SU-DHL-6 (cell line): ENCODE data around the gene TOR1A.

ENCODE experiments used
- H2AFZ ChIP-seq: fragments of 200-600 bp; sonication (generic); 2 replicates; pipeline ENCODE4 v1.6.1; 2014; ENCODE audit warnings: low read depth, mild to moderate bottlenecking, moderate library complexity, mixed read lengths, antibody characterized with exemption, low read length; ENCODE audit not compliant: severe bottlenecking
- H3F3A ChIP-seq: fragments of 200-600 bp; shearing (Covaris generic); 2 replicates; pipeline ENCODE4 v1.6.0; 2016; ENCODE audit warnings: antibody characterized with exemption, mild to moderate bottlenecking; ENCODE audit not compliant: insufficient read depth
- H3K27ac ChIP-seq: fragments of 200-600 bp; sonication (generic); 2 replicates; pipeline ENCODE4 v1.5.1; 2016; ENCODE audit warnings: low read depth, mild to moderate bottlenecking, low read length, moderate library complexity, mixed read lengths
- H3K27me3 ChIP-seq: fragments of 200-600 bp; sonication (generic), shearing (Covaris generic); 2 replicates; pipeline ENCODE4 v1.6.0; 2014; ENCODE audit warnings: mild to moderate bottlenecking, low read length
- H3K36me3 ChIP-seq: fragments of 200-600 bp; sonication (generic); 2 replicates; pipeline ENCODE4 v1.6.1; 2014; ENCODE audit warnings: mild to moderate bottlenecking, low read length, mixed read lengths
- H3K4me2 ChIP-seq: fragments of 300-600, 200-600 bp; shearing (Covaris generic), sonication (generic); 2 replicates; pipeline ENCODE4 v1.6.0; 2014; ENCODE audit warnings: low read length, low read depth, mild to moderate bottlenecking; ENCODE audit not compliant: poor library complexity, severe bottlenecking
- H3K4me3 ChIP-seq: fragments of 200-600 bp; sonication (generic); 2 replicates; pipeline ENCODE4 v1.5.1; 2014; ENCODE audit warnings: antibody characterized with exemption, low read length, mild to moderate bottlenecking, mixed read lengths; ENCODE audit not compliant: insufficient read depth, poor library complexity, severe bottlenecking
- H3K79me2 ChIP-seq: fragments of 200-600 bp; sonication (generic); 2 replicates; pipeline ENCODE4 v1.6.1; 2014; ENCODE audit warnings: mild to moderate bottlenecking, low read length, moderate library complexity; ENCODE audit not compliant: insufficient read depth
- H3K9ac ChIP-seq: fragments of 200-600 bp; sonication (generic); 2 replicates; pipeline ENCODE4 v1.7.0; 2014; ENCODE audit warnings: mild to moderate bottlenecking, low read length
- H3K9me2 ChIP-seq: fragments of 200-600 bp; sonication (generic); replicated peaks from 2 replicates; pipeline ENCODE4 v1.6.1; 2014; ENCODE audit warnings: low read length; ENCODE audit not compliant: insufficient read depth
- H3K9me3 ChIP-seq: fragments of 200-600 bp; sonication (generic); 2 replicates; pipeline ENCODE4 v1.6.1; 2014; ENCODE audit warnings: low read length, mixed read lengths; ENCODE audit not compliant: insufficient read depth
- H4K20me1 ChIP-seq: fragments of 200-600 bp; sonication (generic); 2 replicates; pipeline ENCODE4 v1.6.1; 2014; ENCODE audit warnings: low read depth, mild to moderate bottlenecking, antibody characterized with exemption, low read length, moderate library complexity, mixed read lengths
- CTCF ChIP-seq: fragments of 200-600 bp; sonication (generic); IDR thresholded peaks from one replicate; pipeline ENCODE4 v1.5.1; 2017; ENCODE audit warnings: antibody characterized with exemption, mild to moderate bottlenecking, low read length, moderate library complexity; ENCODE audit not compliant: insufficient read depth, poor library complexity, severe bottlenecking
- EZH2phosphoT487 ChIP-seq: fragments of 200-600 bp; sonication (generic), shearing (Covaris generic); conservative IDR thresholded peaks from 2 replicates; pipeline ENCODE4 v1.6.1; 2018; ENCODE audit warnings: mild to moderate bottlenecking, antibody characterized with exemption, low read length, moderate library complexity, mixed read lengths

The TOR1A gene

DNA sequence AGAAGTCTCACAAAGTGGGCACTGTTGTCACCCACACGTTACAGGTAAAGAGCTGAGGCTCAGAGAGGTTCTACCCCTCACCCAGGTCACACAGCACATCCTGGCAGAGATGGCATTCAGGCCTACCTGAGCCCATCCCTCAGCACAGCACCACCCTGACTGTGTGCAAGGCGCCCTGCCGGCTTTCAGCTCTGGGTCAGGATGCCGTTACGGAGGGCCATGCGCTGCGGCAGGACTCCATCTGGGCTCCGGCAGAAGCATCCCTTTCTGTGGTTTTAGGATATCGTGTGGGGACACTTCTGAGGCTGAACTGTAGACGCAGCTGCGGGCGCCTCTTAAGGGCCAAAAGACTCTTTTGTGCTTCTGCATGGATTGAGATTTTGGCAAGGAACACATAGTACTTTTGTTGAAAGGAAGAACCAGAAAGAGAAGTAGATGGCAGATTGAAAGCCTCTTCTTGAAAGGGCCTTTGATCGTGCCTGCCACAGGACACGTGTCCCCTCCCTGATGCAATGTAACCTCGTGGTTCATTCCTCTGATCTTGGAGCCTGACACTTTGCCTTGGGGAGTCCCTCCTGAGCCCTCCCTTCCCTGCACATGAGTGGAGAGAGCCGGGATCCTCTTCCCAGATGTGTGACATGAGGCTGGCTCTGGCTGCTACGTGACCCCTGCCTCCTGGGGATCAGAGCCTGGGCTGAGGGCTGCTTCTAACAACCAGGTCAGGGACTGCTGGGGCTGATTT lies 42.6 kb upstream of the TOR1A start:
- Histone ChIP-seq H3K4me2 (no peak overlapping the region), H3K9me2 (no peaks in the 10 kb centered on the region), H3F3A (no peaks in the 10 kb centered on the region), H3K9ac (no peak overlapping the region), H3K27me3 (no peaks in the 10 kb centered on the region), H3K9me3 (no peaks in the 10 kb centered on the region), H3K79me2 (no peaks in the 10 kb centered on the region), H3K36me3 (no peaks in the 10 kb centered on the region), H2AFZ (no peak overlapping the region), H4K20me1 (no peaks in the 10 kb centered on the region), H3K27ac (no peak overlapping the region), H3K4me3 (no peak overlapping the region)
- no peak for TF ChIP-seq CTCF
- TF ChIP-seq EZH2phosphoT487 = no peak

DNA sequence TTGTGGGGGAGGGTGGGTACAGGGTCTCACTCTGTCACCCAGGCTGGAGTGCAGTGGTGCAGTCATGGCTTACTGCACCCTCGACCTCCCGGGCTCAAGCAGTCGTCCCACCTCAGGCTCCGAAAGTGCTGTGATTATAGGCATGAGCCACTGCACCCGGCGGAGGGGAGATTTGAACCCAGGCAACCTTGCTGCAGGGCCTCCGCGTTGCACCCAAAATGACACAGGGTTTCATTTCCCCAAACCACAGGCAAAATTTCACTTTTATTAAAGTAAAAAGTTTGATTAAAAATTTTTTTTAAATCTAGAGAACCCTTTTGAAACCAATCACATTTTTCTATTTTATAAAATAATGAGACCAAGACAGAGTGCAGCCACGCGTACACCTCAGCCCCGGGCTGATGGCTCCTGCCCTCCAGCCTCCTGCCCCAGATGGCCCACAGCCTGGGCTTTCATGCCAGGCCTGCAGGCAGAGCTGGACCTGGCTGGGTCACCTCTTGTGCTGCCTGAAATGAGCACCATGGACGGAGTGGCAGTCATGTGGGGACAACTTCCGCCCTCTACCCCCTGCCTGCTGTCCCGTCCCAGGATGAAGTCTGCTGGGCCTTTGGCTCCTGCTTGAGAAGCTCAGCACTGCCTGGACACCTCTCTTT lies 41.9 kb upstream of the TOR1A start:
- H3K4me3 ChIP-seq = no peak overlapping the region

GRCh38 chr9:129864991-129865647 lies 41.2 kb upstream of the TOR1A start:
- H3K9ac ChIP-seq = no peak overlapping the region
- no peaks in the 10 kb centered on the region for H3K9me2 ChIP-seq
- H3K79me2 ChIP-seq = no peaks in the 10 kb centered on the region
- H3K4me2 ChIP-seq = no peak overlapping the region
- H4K20me1 ChIP-seq = no peaks in the 10 kb centered on the region
- no peak overlapping the region for H3K27ac ChIP-seq
- no peaks in the 10 kb centered on the region for H3K36me3 ChIP-seq
- TF ChIP-seq CTCF (no peak), EZH2phosphoT487 (no peak)
- H3K4me3 ChIP-seq = no peak overlapping the region
- H3F3A ChIP-seq = no peaks in the 10 kb centered on the region
- no peaks in the 10 kb centered on the region for H3K27me3 ChIP-seq
- H3K9me3 ChIP-seq = no peaks in the 10 kb centered on the region
- H2AFZ ChIP-seq = no peak overlapping the region

More for the DNA sequence above, 41.9 kb upstream of the TOR1A start:
- no peak for TF ChIP-seq CTCF
- no peak for TF ChIP-seq EZH2phosphoT487
- Histone ChIP-seq H3K36me3 (no peaks in the 10 kb centered on the region), H3K9me2 (no peaks in the 10 kb centered on the region), H3K79me2 (no peaks in the 10 kb centered on the region), H3K27me3 (no peaks in the 10 kb centered on the region), H2AFZ (no peak overlapping the region), H4K20me1 (no peaks in the 10 kb centered on the region), H3K27ac (no peak overlapping the region), H3F3A (no peaks in the 10 kb centered on the region), H3K4me2 (no peak overlapping the region), H3K9ac (no peak overlapping the region), H3K9me3 (no peaks in the 10 kb centered on the region)
